NB4 (cell line): ENCODE results near the gene SP2.

ENCODE experiments used
- DNase-seq: peaks from one replicate; pipeline ENCODE4 v3.0.0; 2010; ENCODE audit warnings: low read depth
- H3K4me3 ChIP-seq: one replicate; pipeline ENCODE4 v1.5.1; 2011; ENCODE audit warnings: mild to moderate bottlenecking, low read depth, low read length, moderate library complexity
- MYC ChIP-seq: IDR thresholded peaks from 2 replicates; pipeline ENCODE4 v1.6.1; 2011; ENCODE audit warnings: low read depth, low read length
- POLR2A ChIP-seq: IDR thresholded peaks from 2 replicates; pipeline ENCODE4 v1.6.1; 2011; ENCODE audit warnings: mild to moderate bottlenecking; ENCODE audit not compliant: insufficient read length; ENCODE audit errors: extremely low read depth
- TF ChIP-seq, protein P1 (sequence below): IDR thresholded peaks from one replicate; pipeline ENCODE4 v1.5.1; 2012; ENCODE audit warnings: low read depth, low read length
- TF ChIP-seq, protein P2 (sequence below): IDR thresholded peaks from 2 replicates; pipeline ENCODE4 v1.6.1; 2011; ENCODE audit warnings: low read depth, low read length

Gene SP2

GRCh38 chr17:47899643-47900042, 3.6 kb downstream of the SP2 start:
- no peak for DNase-seq
- H3K4me3 ChIP-seq: no peak overlapping the region
- TF ChIP-seq MYC (no peak), POLR2A (no peak)
- TF ChIP-seq, protein P1, sequence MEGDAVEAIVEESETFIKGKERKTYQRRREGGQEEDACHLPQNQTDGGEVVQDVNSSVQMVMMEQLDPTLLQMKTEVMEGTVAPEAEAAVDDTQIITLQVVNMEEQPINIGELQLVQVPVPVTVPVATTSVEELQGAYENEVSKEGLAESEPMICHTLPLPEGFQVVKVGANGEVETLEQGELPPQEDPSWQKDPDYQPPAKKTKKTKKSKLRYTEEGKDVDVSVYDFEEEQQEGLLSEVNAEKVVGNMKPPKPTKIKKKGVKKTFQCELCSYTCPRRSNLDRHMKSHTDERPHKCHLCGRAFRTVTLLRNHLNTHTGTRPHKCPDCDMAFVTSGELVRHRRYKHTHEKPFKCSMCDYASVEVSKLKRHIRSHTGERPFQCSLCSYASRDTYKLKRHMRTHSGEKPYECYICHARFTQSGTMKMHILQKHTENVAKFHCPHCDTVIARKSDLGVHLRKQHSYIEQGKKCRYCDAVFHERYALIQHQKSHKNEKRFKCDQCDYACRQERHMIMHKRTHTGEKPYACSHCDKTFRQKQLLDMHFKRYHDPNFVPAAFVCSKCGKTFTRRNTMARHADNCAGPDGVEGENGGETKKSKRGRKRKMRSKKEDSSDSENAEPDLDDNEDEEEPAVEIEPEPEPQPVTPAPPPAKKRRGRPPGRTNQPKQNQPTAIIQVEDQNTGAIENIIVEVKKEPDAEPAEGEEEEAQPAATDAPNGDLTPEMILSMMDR: no peak
- TF ChIP-seq, protein P2, sequence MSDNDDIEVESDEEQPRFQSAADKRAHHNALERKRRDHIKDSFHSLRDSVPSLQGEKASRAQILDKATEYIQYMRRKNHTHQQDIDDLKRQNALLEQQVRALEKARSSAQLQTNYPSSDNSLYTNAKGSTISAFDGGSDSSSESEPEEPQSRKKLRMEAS: no peak

DNA sequence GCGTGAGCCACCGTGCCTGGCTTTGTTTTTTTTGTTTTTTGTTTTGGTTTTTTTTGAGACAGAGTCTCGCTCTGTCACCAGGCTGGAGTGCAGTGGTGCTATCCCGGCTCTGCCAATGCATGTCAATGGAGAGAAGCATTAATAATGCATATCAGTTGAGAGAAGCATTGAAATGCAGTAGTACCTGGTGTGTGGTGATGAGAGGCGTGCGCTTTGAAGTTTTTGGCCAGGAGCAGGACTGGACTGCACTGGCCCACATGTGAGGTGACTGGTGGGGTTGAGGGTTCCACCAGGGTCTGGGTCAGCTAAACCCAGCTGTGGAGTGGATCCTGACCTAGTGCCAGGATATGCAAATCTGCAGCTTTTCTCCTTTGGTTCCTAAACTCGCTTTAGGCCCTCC, 5.4 kb downstream of the SP2 start:
- no peak for DNase-seq
- no peak overlapping the region for H3K4me3 ChIP-seq
- TF ChIP-seq POLR2A: no peak
- TF ChIP-seq MYC: no peak
- TF ChIP-seq, protein P2: no peak
- TF ChIP-seq, protein P1: no peak

DNA sequence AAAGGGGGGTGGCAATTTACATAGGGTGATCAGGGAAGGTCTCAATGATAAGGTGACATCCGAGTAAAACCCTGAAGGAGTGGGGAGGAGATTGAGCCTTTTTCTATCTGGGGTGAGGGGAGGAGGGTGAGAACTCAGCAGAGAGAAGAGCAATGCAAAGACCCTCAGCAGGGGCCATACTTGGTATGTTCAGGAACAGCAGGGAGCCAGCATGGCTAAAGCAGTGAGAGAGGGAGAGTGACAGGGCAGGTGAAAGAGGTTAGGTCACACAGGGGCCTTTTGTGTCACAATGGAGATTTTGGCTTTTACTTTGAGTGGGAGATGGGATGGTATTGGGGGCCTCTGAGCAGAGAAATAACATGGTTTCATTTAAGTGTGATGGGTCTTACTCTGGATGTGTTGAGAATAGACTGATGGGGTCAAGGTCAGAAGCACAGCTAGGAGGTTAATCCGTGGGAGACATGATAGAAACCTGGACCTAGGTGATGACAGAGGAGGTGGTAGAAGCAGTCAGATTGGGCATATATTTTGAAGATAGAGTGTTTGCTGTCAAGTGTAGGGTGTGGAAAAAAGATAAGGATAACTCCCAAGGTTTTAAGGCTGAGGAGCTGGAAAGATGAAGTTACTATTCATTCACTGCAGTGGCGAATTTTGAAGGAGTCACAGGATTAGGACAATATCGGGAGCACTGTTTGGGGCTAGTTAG, 6.2 kb downstream of the SP2 start:
- no peak overlapping the region for H3K4me3 ChIP-seq
- no peak for TF ChIP-seq MYC
- TF ChIP-seq POLR2A: no peak
- TF ChIP-seq, protein P1: no peak
- TF ChIP-seq, protein P2: no peak
- DNase-seq: no peak

GRCh38 chr17:47905221-47905733, 9.2 kb downstream of the SP2 start:
- DNase-seq: no peak
- H3K4me3 ChIP-seq: no peak overlapping the region
- TF ChIP-seq, protein P2: no peak
- TF ChIP-seq POLR2A (no peak), MYC (no peak)
- TF ChIP-seq, protein P1: no peak

DNA sequence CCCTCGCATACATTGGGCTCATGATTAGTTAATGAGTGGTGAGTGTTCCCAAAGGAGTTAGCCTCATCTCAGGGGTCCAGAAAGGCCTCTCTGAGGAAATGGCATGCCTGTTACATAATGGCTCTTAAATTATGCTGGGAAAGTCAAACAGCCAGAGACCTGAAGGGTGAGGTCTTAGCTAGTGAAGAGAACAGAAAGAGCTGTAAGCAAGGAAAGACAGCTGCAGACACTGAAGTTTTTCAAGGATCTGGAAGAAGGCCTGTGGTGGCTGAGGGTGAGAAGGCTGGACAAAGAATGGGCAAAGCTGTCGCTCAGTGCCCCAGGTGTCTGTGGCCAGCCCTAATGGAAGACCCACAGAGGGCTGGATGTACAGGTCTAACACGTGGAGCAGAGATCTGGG, 10.4 kb downstream of the SP2 start:
- TF ChIP-seq, protein P2: no peak
- no peak for TF ChIP-seq MYC
- TF ChIP-seq, protein P1: no peak
- no peak for TF ChIP-seq POLR2A
- no peak overlapping the region for H3K4me3 ChIP-seq
- DNase-seq: no peak
